MV-4-11 (cell line): ENCODE measurements around the gene RBM34.
"Not testable (repeated sequence)": the region's sequence is repeated elsewhere in the genome, so short reads cannot be mapped to it uniquely, and the experiment has no call there.

ENCODE experiments used
- DNase-seq: peaks from one replicate; lab custom pipeline; 2025; lab: John Stamatoyannopoulos, UW

The RBM34 gene

GRCh38 chr1:235112297-235113182 lies 48.5 kb downstream of the RBM34 start:
- peak; percentile 28 for DNase-seq

- DNase-seq = no peak
These were observed 49.9 kb downstream of the RBM34 start for GRCh38 chr1:235111107-235111506.

GRCh38 chr1:235108876-235109275 lies 52.2 kb downstream of the RBM34 start:
- no peak for DNase-seq

- DNase-seq = no peak
These were observed 52.9 kb downstream of the RBM34 start for GRCh38 chr1:235108185-235108593.

- DNase-seq = no peak
These were observed 53.5 kb downstream of the RBM34 start for GRCh38 chr1:235107368-235108184.

GRCh38 chr1:235106457-235106856 lies 54.6 kb downstream of the RBM34 start:
- no peak for DNase-seq

GRCh38 chr1:235105051-235106043 lies 55.7 kb downstream of the RBM34 start:
- DNase-seq = peak; percentile 54

- DNase-seq = no peak
These were observed 58.0 kb downstream of the RBM34 start for GRCh38 chr1:235102993-235103411.

GRCh38 chr1:235102259-235102582 lies 58.8 kb downstream of the RBM34 start:
- DNase-seq = no peak

GRCh38 chr1:235101558-235102258 lies 59.3 kb downstream of the RBM34 start:
- DNase-seq = no peak

GRCh38 chr1:235100194-235100772 lies 60.8 kb downstream of the RBM34 start:
- DNase-seq = no peak

- DNase-seq = no peak
These were observed 62.1 kb downstream of the RBM34 start for GRCh38 chr1:235098991-235099390.

GRCh38 chr1:235098547-235098946 lies 62.5 kb downstream of the RBM34 start:
- DNase-seq = no peak

- DNase-seq = peak; percentile 65
These were observed 63.5 kb downstream of the RBM34 start for GRCh38 chr1:235097501-235097900.

GRCh38 chr1:235095938-235096562 lies 65.0 kb downstream of the RBM34 start:
- DNase-seq = no peak

GRCh38 chr1:235093696-235094592 lies 67.1 kb downstream of the RBM34 start:
- DNase-seq = peak; percentile 64

GRCh38 chr1:235093013-235093695 lies 67.9 kb downstream of the RBM34 start:
- DNase-seq = peak; percentile 52

- not testable (repeated sequence) for DNase-seq
These were observed 68.6 kb downstream of the RBM34 start for GRCh38 chr1:235092415-235092814.

GRCh38 chr1:235092045-235092406 lies 69.0 kb downstream of the RBM34 start:
- DNase-seq = not testable (repeated sequence)
